HG03460 (cell line): ENCODE results near the gene GPR37L1.
A peak's percentile ranks its signal among the peaks of the same experiment; 100 is the strongest.

Experiments
- ATAC-seq: cut with Tn5 transposase; IDR thresholded peaks from one replicate; pipeline ENCODE4 v1.9.1; 2021; ENCODE audit not compliant: unreplicated experiment

Gene GPR37L1

GRCh38 chr1:202154148-202154765, 31.5 kb downstream of the GPR37L1 start:
- ATAC-seq, result no peak

- no peak for ATAC-seq
Measured at GRCh38 chr1:202154766-202155477, 32.2 kb downstream of the GPR37L1 start.

GRCh38 chr1:202155478-202156021, 32.8 kb downstream of the GPR37L1 start:
- no peak for ATAC-seq

- ATAC-seq, result no peak
Measured at GRCh38 chr1:202156590-202156989, 33.9 kb downstream of the GPR37L1 start.

- no peak for ATAC-seq
Measured at GRCh38 chr1:202157945-202158344, 35.2 kb downstream of the GPR37L1 start.

- ATAC-seq, result no peak
Measured at GRCh38 chr1:202158810-202159533, 36.3 kb downstream of the GPR37L1 start.

GRCh38 chr1:202159534-202160371, 37.0 kb downstream of the GPR37L1 start:
- peak; percentile 39 for ATAC-seq

GRCh38 chr1:202160377-202160940, 37.7 kb downstream of the GPR37L1 start, which contains the start of gene PTPN7:
Gene PTPN7, minus strand, starts transcription at chr1:202160602. Its CDS starts 1,200 bp downstream, at chr1:202159402.
- peak; percentile 53 for ATAC-seq

GRCh38 chr1:202161151-202162046, 38.7 kb downstream of the GPR37L1 start:
- ATAC-seq, result no peak

GRCh38 chr1:202162047-202162417, 39.3 kb downstream of the GPR37L1 start:
- no peak for ATAC-seq

- ATAC-seq, result no peak
Measured at GRCh38 chr1:202162418-202163280, 39.9 kb downstream of the GPR37L1 start.

- no peak for ATAC-seq
Measured at GRCh38 chr1:202163281-202164270, 40.9 kb downstream of the GPR37L1 start.

- peak; percentile 50 for ATAC-seq
Measured at GRCh38 chr1:202164271-202165037, 41.7 kb downstream of the GPR37L1 start.

GRCh38 chr1:202165267-202165941, 42.7 kb downstream of the GPR37L1 start:
- ATAC-seq, result no peak

- no peak for ATAC-seq
Measured at GRCh38 chr1:202165942-202166843, 43.5 kb downstream of the GPR37L1 start.
